Inflammatory macrophage treated with lipopolysaccharide for 1 hour (primary cell): ENCODE measurements around the gene TRAPPC8.
"Not testable (repeated sequence)": the region's sequence is repeated elsewhere in the genome, so short reads cannot be mapped to it uniquely, and the experiment has no call there.

ENCODE experiments used
- DNase-seq, 2 donors: peaks; one replicate each; pipeline ENCODE4 v3.0.0-alpha.2; 2020 to 2022

TRAPPC8 gene

DNA sequence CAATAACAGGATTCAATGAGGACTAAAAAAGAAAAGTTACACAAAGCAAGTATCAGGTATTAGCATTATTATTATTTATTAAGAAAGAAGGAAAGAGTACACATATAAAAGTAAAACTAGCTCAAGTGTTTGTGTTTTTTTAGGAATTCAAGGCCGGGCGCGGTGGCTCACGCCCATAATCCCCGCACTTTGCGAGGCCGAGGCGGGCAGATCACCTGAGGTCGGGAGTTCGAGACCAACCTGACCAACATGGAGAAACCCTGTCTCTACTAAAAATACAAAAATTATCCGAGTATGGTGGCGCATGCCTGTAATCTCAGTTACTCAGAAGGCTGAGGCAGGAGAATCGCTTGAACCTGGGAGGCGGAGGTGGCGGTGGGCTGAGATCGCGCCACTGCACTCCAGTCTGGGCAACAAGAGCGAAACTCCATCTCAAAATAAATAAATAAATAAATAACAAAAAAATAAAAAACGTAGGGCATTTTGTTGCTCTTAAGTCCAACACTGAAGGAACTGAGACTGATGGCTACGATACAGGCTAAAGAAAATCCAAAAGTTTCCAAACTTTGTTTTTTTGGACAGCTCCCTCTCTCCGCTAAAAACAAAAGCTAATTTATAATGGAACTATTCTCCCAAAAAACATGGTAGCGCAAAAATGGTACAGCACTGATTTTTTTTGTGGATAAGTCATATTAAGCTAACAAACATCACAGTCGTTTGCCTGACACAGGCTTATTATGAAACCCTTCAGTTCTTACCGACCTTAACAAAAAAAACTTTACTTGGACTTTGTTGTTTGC, 1.7 kb downstream of the TRAPPC8 start:
- DNase-seq, result no peak

DNA sequence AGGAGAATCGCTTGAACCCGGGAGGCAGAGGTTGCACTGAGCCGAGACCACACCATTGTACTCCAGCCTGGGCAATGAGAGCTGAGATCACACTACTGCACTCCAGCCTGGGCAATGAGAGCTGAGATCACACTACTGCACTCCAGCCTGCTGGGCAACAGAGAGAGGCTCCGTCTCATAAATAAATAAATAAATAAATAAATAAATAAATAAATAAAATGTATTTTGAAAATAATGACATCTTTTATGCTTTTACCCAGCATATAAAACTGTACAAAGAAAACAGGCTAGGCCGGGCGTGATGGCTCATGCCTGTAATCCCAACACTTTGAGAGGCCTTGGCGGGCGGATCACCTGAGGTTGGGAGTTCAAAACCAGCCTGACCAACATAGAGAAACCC, 8.2 kb downstream of the TRAPPC8 start:
- not testable (repeated sequence) for DNase-seq

DNA sequence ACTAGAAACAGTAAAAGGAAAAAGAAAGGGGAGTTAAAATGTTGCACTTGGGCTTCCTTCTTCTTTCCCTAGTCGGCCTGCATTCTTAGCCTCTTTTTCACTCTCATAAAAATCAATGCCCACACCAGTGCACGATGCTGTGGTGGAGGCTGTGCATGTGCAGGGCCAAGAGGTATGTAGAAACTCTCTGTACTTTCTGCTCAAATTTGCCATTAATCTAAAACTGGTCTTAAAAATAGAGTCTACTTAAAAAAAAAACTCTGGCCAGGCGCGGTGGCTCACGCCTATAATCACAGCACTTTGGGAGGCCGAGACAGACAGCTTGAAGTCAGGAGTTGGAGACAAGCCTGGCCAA, 11.1 kb downstream of the TRAPPC8 start:
- no peak for DNase-seq

DNA sequence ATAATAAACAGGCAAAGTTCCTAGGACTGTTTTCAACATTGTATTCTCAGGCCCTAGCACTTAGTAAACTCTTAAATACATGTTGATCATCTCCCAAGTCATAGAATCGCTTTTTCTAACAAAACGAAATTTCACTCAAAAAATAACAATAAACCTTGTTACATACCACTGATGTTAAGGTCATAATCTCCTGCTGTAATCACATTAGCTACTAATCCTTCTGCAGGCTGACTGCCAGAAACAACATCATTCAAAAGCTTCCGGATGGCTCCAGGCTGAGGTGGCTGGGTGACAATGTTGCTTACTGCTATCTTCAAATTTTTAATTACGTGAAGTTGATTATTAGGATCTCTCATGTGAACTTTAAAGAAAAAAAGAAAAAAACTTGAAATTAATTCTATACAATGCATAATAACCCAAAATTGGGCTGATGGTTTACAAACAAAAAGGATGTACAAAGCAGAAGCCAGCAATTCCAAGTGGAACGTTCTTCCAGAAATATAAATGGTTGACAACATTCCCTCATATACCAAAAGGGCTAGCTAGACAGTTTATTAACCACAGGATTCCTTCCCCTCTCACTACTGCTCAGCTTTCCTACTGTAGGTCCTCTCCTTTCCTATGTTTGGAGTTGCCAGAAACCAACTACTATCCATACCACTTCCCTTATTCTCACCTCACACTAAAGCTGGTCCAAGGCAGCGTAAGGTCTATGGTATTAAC, 11.6 kb downstream of the TRAPPC8 start:
- no peak for DNase-seq

DNA sequence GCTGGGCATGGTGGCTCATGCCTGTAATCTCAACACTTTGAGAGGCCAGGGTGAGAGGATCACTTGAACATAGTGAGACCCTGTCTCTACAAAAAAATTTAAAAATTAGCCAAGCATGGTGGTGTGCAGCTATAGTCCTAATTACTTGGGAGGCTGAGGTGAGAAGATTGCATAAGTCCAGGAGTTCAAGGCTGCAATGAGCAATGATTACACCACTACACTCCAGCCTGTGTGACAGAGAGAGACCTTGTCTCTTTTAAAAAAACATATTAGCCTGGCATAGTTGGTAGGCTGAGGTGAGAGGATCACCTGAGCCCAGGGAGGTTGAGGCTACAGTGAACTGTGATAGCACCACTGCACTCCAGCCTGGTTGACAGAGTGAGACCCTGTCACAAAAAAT, 13.7 kb downstream of the TRAPPC8 start:
- no peak for DNase-seq

DNA sequence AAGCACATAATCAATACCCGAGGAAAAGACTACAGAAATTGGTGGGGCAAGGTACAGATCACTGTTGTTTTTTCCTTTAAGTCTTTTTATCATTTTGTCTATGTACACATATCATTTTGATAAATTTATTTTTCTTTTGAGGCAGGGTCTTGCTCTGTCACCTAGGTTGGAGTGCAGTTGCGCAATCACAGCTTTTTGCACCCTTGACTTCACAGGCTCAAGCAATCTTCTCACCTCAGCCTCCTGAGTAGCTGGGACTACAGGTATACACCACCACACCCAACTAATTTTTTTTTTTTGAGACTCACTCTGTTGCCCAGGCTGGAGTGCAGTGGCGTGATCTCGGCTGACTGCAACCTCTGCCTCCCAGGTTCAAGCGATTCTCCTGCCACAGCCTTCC, 15.9 kb downstream of the TRAPPC8 start:
- not testable (repeated sequence) for DNase-seq

DNA sequence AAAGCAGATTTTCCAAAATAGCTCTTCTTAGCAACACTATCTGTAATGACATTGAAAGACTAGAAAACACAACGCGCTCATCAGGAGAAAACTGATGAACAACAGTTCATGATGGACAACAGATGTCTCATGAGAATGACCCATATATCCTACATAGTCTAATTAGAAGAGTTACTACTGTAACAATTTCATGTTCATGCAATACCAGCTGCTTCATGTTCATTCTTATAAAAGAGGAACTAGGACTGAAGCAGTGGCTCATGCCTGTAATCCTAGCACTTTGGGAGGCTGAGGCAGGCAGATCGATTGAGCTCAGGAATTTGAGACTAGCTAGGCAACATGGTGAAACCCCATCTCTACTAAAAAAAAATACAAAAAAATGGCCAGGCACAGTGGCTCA, 22.7 kb downstream of the TRAPPC8 start:
- DNase-seq, result peak in 1 of 2 donors; percentile 13

DNA sequence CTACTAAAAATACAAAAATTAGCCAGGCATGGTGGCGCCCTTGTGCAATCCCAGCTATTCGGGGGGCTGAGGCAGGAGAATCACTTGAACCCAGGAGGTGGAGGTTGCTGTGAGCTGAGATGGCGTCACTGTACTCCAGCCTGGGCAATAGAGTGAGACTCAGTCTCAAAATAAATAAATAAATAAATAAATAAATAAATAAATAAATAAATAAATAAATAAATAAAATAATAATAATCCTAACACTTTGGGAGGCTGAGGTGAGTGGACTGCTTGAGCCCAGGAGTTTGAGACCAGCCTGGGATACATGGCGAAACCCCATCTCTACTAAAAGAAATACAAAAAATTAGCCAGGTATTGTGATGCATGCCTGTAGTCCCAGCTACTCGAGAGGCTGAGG, 23.6 kb downstream of the TRAPPC8 start:
- DNase-seq, result not testable (repeated sequence)

DNA sequence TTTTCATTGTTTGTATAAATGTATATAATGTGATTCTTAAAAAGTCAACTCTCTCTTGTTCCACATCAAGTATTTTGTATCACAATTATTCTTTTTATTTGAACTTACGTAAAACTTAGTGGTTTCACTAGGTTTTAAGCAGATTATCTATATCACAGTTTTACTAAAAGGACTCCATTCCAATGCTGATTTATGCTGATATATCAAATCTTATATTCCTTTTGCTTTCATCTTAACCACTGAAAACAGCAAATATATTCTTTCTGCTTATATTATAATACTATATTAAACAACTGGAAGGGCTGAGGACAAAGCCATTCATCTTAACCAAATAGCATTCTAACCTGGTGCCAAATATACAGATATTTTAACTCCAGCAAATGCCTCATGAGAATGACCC, 24.2 kb downstream of the TRAPPC8 start:
- DNase-seq, result no peak

DNA sequence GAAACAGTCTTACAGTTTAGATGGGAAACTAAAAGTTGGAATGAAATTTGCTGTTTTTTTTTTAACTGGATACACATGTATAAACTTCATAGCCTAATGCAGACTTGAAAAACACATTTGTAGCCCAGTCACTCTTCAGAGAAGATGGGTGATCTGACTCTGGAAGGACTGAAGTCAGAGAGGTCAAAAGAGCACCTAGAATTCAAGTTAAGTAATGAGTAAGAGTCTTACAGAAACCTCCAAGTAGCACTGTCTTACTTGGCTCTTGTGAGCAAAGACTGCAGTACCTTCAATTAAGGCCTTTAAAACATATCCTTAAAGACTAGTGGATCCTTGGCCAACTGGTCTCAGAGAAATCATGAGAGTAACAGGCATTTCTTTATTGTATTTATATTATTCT, 41.9 kb downstream of the TRAPPC8 start:
- no peak for DNase-seq

DNA sequence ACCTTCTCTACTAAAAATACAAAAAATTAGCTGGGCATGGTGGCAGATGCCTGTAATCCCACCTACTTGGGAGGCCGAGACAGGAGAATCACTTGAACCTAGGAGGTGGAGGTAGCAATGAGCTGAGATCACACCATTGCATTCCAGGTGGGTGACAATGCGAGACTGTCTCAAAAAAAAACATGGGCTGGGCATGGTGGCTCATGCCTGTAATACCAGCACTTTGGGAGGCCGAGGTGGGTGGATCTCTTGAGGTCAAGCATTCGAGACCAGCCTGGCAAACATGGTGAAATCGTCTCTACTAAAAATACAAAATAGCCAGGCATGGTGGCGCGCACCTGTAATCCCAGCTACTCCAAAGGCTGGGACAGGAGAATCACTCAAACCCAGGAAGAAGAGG, 43.2 kb downstream of the TRAPPC8 start:
- DNase-seq, result not testable (repeated sequence)

DNA sequence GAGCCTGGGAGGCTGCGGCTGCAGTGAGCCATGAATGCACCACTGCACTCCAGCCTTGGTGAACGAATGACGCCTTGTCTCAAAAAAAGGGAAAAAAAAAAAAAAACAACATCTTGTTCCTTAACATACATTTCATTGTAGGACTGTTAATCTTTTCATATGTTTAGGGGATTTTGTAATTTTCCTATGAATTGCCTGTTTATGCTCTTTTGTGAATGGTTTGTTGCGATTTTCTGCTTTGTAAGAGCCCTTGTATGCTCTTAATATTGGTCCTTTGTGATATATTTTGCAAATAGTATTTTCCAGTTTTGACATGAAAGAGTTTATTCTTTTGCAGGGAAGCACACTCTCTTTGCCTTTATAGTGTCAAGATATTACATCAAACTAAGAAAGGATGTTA, 50.0 kb downstream of the TRAPPC8 start:
- no peak for DNase-seq

DNA sequence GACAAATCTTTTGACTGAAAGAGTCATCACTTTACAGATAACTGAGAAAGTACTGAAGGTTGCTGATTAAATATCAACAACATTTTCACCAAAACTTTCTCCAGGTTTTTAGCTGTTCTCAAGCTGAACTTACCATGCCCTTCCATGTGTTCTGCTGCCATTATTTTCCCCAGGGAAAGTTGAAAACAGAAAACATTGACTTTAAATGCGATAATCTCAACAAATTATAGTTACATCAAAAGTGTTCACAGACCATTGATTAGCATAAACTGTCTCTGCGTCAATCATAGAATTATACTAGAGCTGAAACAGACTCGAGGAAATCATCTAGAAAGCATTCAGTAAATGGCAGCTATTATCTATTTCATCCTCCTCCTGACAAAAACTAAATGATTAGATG, 51.4 kb downstream of the TRAPPC8 start:
- DNase-seq, result no peak

DNA sequence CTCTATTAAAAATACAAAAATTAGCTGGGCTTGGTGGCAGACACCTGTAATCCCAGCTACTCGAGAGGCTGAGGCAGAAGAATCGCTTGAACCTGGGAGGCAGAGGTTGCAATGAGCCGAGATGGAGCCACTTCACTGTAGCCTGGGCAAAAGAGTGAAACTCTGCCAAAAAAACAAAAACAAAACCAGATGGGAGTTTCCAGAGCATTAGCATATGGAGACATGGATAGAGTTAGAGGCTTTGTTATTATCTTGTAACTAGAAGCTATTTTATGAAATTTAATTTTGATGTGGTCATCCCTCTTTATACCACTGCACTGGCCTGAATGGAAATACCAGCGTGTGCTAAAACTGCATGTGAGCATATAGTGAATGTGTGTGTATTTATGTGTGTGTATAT, 58.9 kb downstream of the TRAPPC8 start:
- no peak for DNase-seq

DNA sequence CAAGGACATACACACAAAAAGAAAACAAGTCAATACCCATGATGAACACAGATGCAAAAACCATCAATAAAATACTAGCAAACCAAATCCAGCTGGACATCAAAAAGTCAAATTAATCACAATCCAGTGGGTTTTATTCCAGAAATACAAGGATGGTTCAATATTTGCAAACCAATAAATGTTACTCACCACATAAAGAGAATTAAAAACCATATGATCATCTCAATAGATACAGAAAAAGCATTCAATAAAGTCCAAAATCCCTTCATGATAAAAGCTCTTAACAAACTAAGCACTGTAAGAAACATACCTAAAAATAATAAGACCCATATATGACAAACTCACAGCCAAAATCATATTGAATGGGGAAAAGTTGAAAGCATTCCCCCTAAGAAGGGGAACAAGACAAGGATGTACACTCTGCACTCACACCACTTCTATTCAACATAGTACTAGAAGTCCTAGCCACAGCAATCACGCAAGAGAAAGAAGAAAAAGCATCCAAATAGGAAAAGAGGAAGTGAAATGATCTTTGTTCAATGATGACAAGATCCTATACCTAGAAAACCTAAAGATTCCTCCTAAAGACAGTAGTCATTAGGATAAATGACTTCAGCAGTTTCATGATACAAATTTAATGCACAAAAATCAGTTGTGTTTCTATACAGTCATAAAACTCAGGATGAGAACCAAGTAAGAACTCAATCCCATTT, 62.6 kb downstream of the TRAPPC8 start:
- DNase-seq, result no peak

DNA sequence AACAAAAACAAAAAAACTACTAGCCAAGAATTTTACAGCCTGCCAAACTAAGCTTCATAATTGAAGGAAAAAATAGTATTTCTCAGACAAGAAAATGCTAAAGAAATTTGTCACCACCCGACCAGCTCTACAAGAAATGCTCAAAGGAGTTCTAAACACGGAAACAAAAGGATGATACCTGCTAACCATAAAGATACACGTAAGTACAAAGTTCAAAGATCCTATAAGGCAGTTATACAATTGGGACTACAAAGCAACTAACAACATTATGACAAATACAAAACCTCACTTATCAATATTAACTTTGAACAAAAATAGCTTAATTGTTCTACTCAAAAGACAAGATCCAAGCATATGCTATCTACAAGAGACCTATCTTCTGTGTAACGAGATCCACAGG, 64.6 kb downstream of the TRAPPC8 start:
- no peak for DNase-seq

DNA sequence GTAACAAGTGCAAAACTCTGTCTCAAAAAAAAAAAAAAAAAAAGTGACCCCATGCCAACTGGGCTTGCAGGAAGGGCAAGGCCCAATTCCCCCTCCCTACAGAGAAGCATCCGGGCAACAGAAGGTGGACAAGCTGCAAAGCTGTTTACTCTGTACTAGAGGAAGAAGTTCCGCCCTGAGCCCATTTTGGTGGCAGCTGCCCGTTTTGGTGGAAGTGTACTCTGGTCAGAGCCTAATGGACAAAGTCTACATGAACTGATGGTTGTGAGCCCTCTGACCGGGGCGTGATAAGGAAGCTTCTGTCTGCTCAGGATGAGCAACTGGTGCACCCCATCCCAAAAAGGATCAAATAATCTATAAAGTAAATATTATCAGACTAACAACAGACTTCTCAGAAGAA, 65.0 kb downstream of the TRAPPC8 start:
- no peak for DNase-seq

DNA sequence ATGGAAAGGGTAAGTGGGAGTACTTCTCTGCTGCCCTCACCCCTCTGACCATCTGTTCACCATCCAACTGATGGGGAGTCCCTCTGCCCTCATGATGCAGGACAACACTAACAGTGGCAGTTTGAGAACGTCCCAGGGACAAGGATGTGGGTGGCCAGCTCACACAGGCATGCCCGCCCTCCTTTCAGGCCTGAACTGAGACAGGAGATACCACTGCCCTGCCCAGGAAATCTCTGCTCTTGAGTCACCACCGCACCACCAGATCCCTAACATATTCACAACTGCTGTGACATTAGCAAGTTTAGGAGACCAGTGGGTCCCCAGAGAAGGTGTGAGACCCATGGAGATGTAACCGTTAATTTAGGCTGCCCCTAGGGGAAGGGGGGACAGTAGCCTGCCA, 66.2 kb downstream of the TRAPPC8 start:
- no peak for DNase-seq

DNA sequence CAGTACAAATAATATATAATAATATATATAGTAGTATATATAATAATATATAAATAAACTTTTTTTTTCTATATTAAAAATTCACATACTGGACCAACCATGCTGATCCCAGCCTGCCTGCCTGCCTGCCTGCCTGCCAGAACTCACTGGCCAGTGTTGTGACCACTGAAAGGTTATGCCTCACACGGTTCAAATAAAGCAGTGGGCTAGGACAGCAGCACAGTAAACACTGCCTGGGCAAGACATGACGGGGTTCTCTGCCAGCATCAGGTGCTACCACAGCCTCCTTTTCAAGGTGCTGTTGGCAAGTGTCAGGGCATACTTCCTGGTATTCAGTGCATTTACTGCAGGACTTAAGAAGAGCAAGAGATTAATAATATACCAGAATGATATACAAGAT, 67.6 kb downstream of the TRAPPC8 start:
- DNase-seq, result no peak

DNA sequence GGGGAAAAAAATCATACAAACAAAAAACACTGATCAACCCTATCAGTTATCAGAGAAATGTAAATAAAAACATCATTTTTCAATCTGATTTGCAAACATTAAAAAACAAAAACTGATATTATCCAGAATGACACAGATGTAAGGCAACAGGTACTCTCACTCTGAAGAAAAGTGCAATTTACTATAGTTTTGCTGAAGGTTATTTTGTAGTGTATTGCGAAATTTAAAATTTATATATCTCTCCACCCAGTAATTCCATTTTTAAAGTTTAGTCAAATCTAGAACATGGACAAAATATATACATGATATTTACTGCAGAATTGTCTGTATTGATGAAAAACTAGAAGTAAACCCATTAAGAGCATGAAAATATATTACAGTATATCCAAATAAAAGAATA, 79.8 kb downstream of the TRAPPC8 start:
- no peak for DNase-seq

DNA sequence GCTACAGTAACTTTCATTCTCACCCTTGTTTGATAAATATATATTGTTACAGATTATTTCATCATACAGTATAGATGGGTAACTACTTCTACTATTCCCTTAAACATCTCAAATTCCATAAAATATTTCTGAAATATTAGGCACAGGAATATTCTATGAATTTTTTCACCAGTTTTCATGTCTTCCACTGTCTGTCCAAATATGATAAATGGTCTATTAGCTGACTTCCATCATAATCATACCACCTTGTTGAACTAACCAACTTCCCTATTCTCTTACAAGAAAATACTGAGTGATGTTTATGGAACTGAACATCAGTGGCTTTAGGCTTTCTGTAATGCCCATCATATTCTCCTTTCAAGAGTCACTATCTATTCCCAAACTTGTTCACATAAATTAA, 82.4 kb downstream of the TRAPPC8 start:
- no peak for DNase-seq

DNA sequence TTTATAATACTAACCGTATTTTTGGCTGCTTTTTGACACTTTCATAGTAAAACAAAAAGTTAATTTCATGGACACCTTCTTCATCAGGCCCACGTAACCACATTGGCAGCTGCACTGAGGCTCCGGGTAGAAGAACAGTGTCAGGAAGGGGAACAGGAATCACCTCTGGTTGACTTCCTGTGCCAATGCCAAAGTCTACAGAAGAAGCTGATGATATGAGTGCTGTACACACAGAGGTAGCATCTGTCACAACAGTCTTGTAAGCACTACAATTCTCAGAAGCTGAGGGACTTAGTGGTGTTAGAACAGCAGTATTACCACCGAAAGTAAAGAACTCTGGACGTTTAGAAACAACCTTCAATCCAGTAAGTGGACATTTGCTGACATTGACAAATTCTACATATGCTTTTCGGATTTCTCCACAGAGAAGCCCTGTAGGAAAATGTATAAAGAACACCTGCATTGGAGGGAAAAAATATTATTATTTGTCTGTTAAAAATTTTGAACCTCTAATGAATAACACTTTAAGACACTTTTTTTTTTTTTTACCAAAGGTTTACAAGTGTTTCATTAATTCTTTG, 85.3 kb downstream of the TRAPPC8 start:
- no peak for DNase-seq

DNA sequence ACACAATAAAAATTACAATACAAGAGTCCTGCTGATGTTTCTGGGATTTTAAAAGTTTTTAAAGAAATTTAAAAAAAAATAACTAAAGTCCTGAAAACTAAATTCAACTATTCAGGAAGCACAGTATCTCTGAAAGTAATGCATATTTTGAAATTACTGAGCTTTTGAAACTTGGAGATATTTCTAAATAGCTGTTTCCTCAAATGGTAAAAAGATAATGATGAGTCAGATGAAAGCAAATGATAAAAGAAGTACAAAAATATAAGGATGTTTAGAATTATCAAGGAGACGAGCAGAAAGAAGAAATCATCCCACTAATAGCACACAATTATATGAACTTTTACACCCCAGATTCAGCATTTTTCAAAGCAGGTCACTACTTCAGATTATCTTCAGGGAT, 92.1 kb downstream of the TRAPPC8 start:
- DNase-seq, result peak; percentile 56 to 65

DNA sequence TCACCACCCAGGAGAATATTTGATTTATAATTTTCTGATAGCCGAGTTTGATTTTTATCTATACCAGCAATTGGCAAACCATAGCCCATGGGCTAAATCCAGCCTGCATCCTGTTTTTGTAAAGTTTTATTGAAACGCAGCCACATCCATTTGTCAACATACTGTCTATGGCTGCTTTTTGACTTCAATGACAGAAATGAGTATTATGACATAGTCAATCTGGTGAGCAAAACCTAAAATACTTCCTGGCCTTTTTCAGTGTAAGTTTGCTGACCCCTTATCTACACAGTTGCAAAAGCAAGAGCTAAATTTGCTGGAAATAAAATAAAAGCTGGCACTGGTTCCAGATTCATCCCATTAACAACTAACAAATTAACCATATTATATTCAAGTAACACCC, 102.4 kb downstream of the TRAPPC8 start:
- DNase-seq, result no peak
